SH-SY5Y (cell line): ENCODE data around the gene FBXL7.

Experiments used
- GATA2 ChIP-seq: IDR thresholded peaks from 2 replicates; pipeline ENCODE4 v1.6.1; 2011; ENCODE audit warnings: mild to moderate bottlenecking, low read depth, low read length
- GATA3 ChIP-seq: IDR thresholded peaks from 2 replicates; pipeline ENCODE4 v1.6.1; 2011; ENCODE audit warnings: low read depth, mild to moderate bottlenecking, low read length, moderate library complexity

DNA sequence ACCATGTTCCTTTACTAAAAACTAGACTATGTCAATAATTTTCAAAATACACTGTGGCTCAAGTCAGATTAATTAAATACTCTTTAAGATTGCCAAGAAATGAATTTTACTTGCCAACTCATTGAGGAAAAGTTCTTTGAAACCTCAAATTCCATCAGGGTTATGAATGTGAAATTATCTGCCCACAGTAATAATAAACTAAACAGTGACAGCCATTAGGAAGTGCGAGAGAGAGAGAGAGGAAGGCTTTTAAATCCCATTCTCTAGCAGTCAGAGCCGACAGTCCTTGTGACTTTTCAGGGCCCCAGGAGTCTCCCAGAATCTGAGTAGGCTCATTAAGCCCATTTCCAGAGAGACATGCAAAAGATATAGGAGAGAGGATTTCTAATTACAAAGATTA lies 443.5 kb downstream of the FBXL7 start:
- no peak for TF ChIP-seq GATA2
- TF ChIP-seq GATA3: no peak
